HepG2 (cell line): ENCODE results near the gene DAZAP1. TPM values are rescaled to one million over a fixed set of nuclear protein-coding genes. Genes with fewer than 3 reads are reported as not detected.
A peak's percentile ranks its signal among the peaks of the same experiment; 100 is the strongest.

Source experiments
- ATAC-seq: fragments of 200-7000 bp; cut with Tn5 transposase; 3 replicates; pipeline ENCODE4 v1.9.1; 2020; ENCODE audit warnings: mild to moderate bottlenecking, moderate library complexity
- BruUV-seq: library from RNA; stranded (reverse); fragments of 400-500 nt; replicated peaks from 2 replicates; lab custom pipeline; 2021; lab: Mats Ljungman, UMichigan
- CTCF ChIA-PET: fragments of 300-600 bp; formaldehyde crosslinking; extraction: SDS; loops from one replicate; lab custom pipeline; 2021; ENCODE audit warnings: low total read pairs, inconsistent platforms, low intra/inter-chr PET ratio; lab: Yijun Ruan, JAX
- POLR2A ChIA-PET: fragments of 350-600 bp; sonication (Branson Sonifier 250); formaldehyde crosslinking; loops from one replicate; lab custom pipeline; 2020; ENCODE audit warnings: antibody characterized with exemption, inconsistent platforms; lab: Yijun Ruan, JAX
- DNase-seq: peaks from one replicate; pipeline ENCODE4 v3.0.0-alpha.2; 2015; ENCODE audit warnings: low spot score
- FAIRE-seq: peaks from 3 replicates; lab custom pipeline; 2011; peaks lifted over from hg19 to GRCh38; lab: Jason Lieb, UNC
- H2AFZ ChIP-seq: one replicate; pipeline ENCODE4 v1.6.1; 2011; ENCODE audit warnings: low read length, inconsistent platforms
- H3K27ac ChIP-seq: fragments of 300-600 bp; 3 replicates; pipeline ENCODE4 v1.8.0; 2011; ENCODE audit warnings: mixed run types, mild to moderate bottlenecking, mixed read lengths, low read length, inconsistent platforms; ENCODE audit not compliant: insufficient read depth; ENCODE audit errors: extremely low read length
- H3K27me3 ChIP-seq, 2 experiments: fragments of 200-600 bp in 1 of 2; 2 replicates in 1 of 2; 3 replicates in 1 of 2; pipeline versions ENCODE4 v1.6.0 to v1.8.0; 2011; ENCODE audit warnings: low read length in 2 of 2, mild to moderate bottlenecking in 2 of 2, moderate library complexity in 2 of 2, inconsistent platforms in 1 of 2; ENCODE audit not compliant: insufficient read depth in 2 of 2, control insufficient read depth in 1 of 2
- H3K36me3 ChIP-seq, 2 experiments: fragments of 200-600 bp in 1 of 2; replicated peaks in 1 of 2; 2 replicates in 1 of 2; 3 replicates in 1 of 2; pipeline versions ENCODE4 v1.5.1 to v1.8.0; 2011; ENCODE audit warnings: low read length in 2 of 2, inconsistent platforms in 1 of 2; ENCODE audit not compliant: insufficient read depth in 2 of 2, control insufficient read depth in 1 of 2
- H3K4me1 ChIP-seq: 2 replicates; pipeline ENCODE4 v1.5.1; 2012; ENCODE audit warnings: low read length, inconsistent platforms; ENCODE audit not compliant: insufficient read depth
- H3K4me2 ChIP-seq: 2 replicates; pipeline ENCODE4 v1.6.0; 2011; ENCODE audit warnings: low read depth, low read length, inconsistent platforms
- H3K4me3 ChIP-seq, 3 experiments: fragments of 200-600 bp in 1 of 3; sonication (generic), shearing (Covaris generic) in 1 of 3; replicated peaks in 1 of 3; 2 replicates each; pipeline ENCODE4 v1.5.1; 2011 to 2016; ENCODE audit warnings: low read length in 3 of 3, inconsistent platforms in 2 of 3, low read depth in 2 of 3, mild to moderate bottlenecking in 2 of 3, control low read depth in 1 of 3, mixed read lengths in 1 of 3; ENCODE audit not compliant: insufficient read depth in 1 of 3
- H3K79me2 ChIP-seq: one replicate; pipeline ENCODE4 v1.6.1; 2011; ENCODE audit warnings: low read length, inconsistent platforms; ENCODE audit not compliant: insufficient read depth
- H3K9ac ChIP-seq: 2 replicates; pipeline ENCODE4 v1.6.0; 2011; ENCODE audit warnings: mild to moderate bottlenecking, low read depth, low read length, inconsistent platforms; ENCODE audit not compliant: insufficient read depth
- H3K9me3 ChIP-seq: 2 replicates; pipeline ENCODE4 v1.5.1; 2012; ENCODE audit warnings: mild to moderate bottlenecking, low read length
- H4K20me1 ChIP-seq: 2 replicates; pipeline ENCODE4 v1.6.0; 2011; ENCODE audit warnings: inconsistent platforms, mild to moderate bottlenecking, low read length, moderate library complexity; ENCODE audit not compliant: insufficient read depth
- ETS1 ChIP-seq: sonication (generic); formaldehyde crosslinking; IDR thresholded peaks from 2 replicates; pipeline ENCODE4 v1.4.0; 2020; ENCODE audit warnings: missing genetic modification reagents
- KLF16 ChIP-seq, 2 experiments: sonication (generic) in 1 of 2; formaldehyde crosslinking in 1 of 2; IDR thresholded peaks; 2 replicates each; pipeline versions ENCODE4 v1.6.1 to v1.8.0; 2016 to 2023; ENCODE audit warnings: missing genetic modification reagents in 2 of 2, missing compliant biosample characterization in 1 of 2
- PITX1 ChIP-seq: sonication (generic); formaldehyde crosslinking; IDR thresholded peaks from 2 replicates; pipeline ENCODE4 v1.5.1; 2020; ENCODE audit warnings: mild to moderate bottlenecking, missing genetic modification reagents
- TOPORS ChIP-seq: sonication (generic); formaldehyde crosslinking; IDR thresholded peaks from 2 replicates; pipeline ENCODE4 v1.8.0; 2023; ENCODE audit warnings: mild to moderate bottlenecking, missing genetic modification reagents
- ZFP91 ChIP-seq: sonication (generic); formaldehyde crosslinking; IDR thresholded peaks from 2 replicates; pipeline ENCODE4 v1.9.0; 2022; ENCODE audit warnings: missing genetic modification reagents, mild to moderate bottlenecking, borderline replicate concordance
- ZNF101 ChIP-seq: sonication (generic); formaldehyde crosslinking; IDR thresholded peaks from 2 replicates; pipeline ENCODE4 v1.4.0; 2020; ENCODE audit warnings: mild to moderate bottlenecking, low read depth, missing genetic modification reagents, borderline replicate concordance
- ZNF274 ChIP-seq: sonication (generic); formaldehyde crosslinking; IDR thresholded peaks from 2 replicates; pipeline ENCODE4 v1.5.1; 2020; ENCODE audit warnings: mild to moderate bottlenecking, missing genetic modification reagents
- ZNF598 ChIP-seq: sonication (generic); formaldehyde crosslinking; IDR thresholded peaks from 2 replicates; pipeline ENCODE4 v1.5.1; 2020; ENCODE audit warnings: mild to moderate bottlenecking, missing genetic modification reagents, borderline replicate concordance
- WGBS: methylation state at CpG from one replicate; pipeline ENCODE4 v1.1.6; 2017; ENCODE audit warnings: low lambda C conversion rate; 5-methylcytosine and 5-hydroxymethylcytosine counted together
- in situ Hi-C: cut with HindIII; loops from 2 replicates; pipeline ENCODE4 v1.10.0; 2017; ENCODE audit warnings: low pct_unique_long_range_greater_than_20kb; ENCODE audit not compliant: extremely low pct_ligation_motif_present
- intact Hi-C: fragments of 100-400 bp; cut with micrococcal nuclease; formaldehyde crosslinking; loops from one replicate; pipeline ENCODE4 v1.10.0; 2022; ENCODE audit not compliant: unreplicated experiment
- polyA plus RNA-seq, 8 experiments: library from polyadenylated mRNA; depleted of rRNA in 3 of 8; stranded (reverse) in 7 of 8; unstranded in 1 of 8; fragments of >200 nt; fragmentation: Illumina TruSeq in 4 of 8; extraction: Trizol in 4 of 8; gene quantifications; 2 replicates each; pipeline versions ENCODE4 v1.2.1 to v1.2.3, GENCODE V29; 2011 to 2016; ENCODE audit warnings: low read depth in 4 of 8, missing spikeins in 1 of 8, mixed read lengths in 1 of 8; ENCODE audit not compliant: insufficient read depth in 1 of 8
- total RNA-seq, 5 experiments: library from RNA; depleted of rRNA; stranded (reverse); fragments of >200 nt; fragmentation: Illumina TruSeq; extraction: Trizol; gene quantifications; 2 replicates each; pipeline ENCODE4 v1.2.3, GENCODE V29; 2016; ENCODE audit warnings: low read depth in 1 of 5
- TF ChIP-seq, protein P1 (sequence below): sonication (generic); formaldehyde crosslinking; IDR thresholded peaks from 2 replicates; pipeline ENCODE4 v1.4.0; 2020; ENCODE audit warnings: missing genetic modification reagents
- TF ChIP-seq, protein P2 (sequence below): sonication (generic); formaldehyde crosslinking; IDR thresholded peaks from 2 replicates; pipeline ENCODE4 v1.8.0; 2022; ENCODE audit warnings: mild to moderate bottlenecking, missing genetic modification reagents; ENCODE audit not compliant: insufficient replicate concordance

Gene DAZAP1
- total and polyA plus RNA-seq, 2 of the 13 experiments (the other 11 are each of a cell fraction or from before 2014, with no cell fraction given) = 63.3 to 79.2 TPM

- CTCF ChIA-PET = no interaction called here
- Histone ChIP-seq H3K4me2 (peak overlapping the region; percentile 66), H3K27me3 (peaks cover 13 to 74% of the 10 kb centered on the region in 2 experiments), H3K4me3 (peak overlapping the region in 1 of 3 experiments; percentile 57; a peak in 2 of 6 replicates), H3K4me1 (peaks cover 48% of the 10 kb centered on the region), H3K9me3 (no peaks in the 10 kb centered on the region), H3K36me3 (no peaks in the 10 kb centered on the region), H3K79me2 (no peaks in the 10 kb centered on the region), H3K27ac (no peak overlapping the region), H3K9ac (no peak overlapping the region), H2AFZ (no peak overlapping the region), H4K20me1 (peaks cover 6% of the 10 kb centered on the region; the same call in 1 of the 2 replicates)
- ATAC-seq = peak; percentile 2; the same call in 2 of the 3 replicates
- DNase-seq = no peak
- WGBS = 11% methylated on average over 7 of the region's 30 CpGs
- intact Hi-C loops = no loop called here
- no peak for FAIRE-seq
- in situ Hi-C loops = no loop called here
- POLR2A ChIA-PET = interaction anchor here (0.6 to 4.0 kb wide), 5 partner anchors 9 to 184 kb away, joined by 3 to 34 read pairs (median 5); partner anchors contain the start of genes REEP6 and UQCR11
- TF ChIP-seq, protein P1, sequence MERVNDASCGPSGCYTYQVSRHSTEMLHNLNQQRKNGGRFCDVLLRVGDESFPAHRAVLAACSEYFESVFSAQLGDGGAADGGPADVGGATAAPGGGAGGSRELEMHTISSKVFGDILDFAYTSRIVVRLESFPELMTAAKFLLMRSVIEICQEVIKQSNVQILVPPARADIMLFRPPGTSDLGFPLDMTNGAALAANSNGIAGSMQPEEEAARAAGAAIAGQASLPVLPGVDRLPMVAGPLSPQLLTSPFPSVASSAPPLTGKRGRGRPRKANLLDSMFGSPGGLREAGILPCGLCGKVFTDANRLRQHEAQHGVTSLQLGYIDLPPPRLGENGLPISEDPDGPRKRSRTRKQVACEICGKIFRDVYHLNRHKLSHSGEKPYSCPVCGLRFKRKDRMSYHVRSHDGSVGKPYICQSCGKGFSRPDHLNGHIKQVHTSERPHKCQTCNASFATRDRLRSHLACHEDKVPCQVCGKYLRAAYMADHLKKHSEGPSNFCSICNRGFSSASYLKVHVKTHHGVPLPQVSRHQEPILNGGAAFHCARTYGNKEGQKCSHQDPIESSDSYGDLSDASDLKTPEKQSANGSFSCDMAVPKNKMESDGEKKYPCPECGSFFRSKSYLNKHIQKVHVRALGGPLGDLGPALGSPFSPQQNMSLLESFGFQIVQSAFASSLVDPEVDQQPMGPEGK (CRISPR knock-in tag) = 0 out of 2 replicates have a peak, but pooled peaks have one; percentile 5
- peak; percentile 16; the same call in 1 of the 2 replicates for TF ChIP-seq ZFP91 (CRISPR knock-in tag)
- TF ChIP-seq ZNF598 (CRISPR knock-in tag) = 0 out of 2 replicates have a peak, but pooled peaks have one; percentile 16
- TF ChIP-seq, protein P2, sequence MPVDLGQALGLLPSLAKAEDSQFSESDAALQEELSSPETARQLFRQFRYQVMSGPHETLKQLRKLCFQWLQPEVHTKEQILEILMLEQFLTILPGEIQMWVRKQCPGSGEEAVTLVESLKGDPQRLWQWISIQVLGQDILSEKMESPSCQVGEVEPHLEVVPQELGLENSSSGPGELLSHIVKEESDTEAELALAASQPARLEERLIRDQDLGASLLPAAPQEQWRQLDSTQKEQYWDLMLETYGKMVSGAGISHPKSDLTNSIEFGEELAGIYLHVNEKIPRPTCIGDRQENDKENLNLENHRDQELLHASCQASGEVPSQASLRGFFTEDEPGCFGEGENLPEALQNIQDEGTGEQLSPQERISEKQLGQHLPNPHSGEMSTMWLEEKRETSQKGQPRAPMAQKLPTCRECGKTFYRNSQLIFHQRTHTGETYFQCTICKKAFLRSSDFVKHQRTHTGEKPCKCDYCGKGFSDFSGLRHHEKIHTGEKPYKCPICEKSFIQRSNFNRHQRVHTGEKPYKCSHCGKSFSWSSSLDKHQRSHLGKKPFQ (CRISPR knock-in tag) = no peak
- TF ChIP-seq PITX1 = no peak
- no peak for TF ChIP-seq TOPORS
- TF ChIP-seq ETS1 (CRISPR knock-in tag) = no peak
- TF ChIP-seq ZNF274 (CRISPR knock-in tag) = 0 out of 2 replicates have a peak, but pooled peaks have one; percentile 17
- TF ChIP-seq ZNF101 = no peak
- 0 out of 4 replicates have a peak, but pooled peaks of 1 of the 2 experiments have one; percentile 29 for TF ChIP-seq KLF16 (CRISPR knock-in tag; IDR thresholded peaks at IDR 0.05)
- no TSS peak for BruUV-seq
These were observed 45.6 kb downstream of the DAZAP1 start for GRCh38 chr19:1452802-1453524.
